ENCODE data around the gene ABHD2. TPM values are rescaled to one million over a fixed set of nuclear protein-coding genes. Genes with fewer than 3 reads are reported as not detected.

The ABHD2 gene
- total and polyA plus RNA-seq, 9 of the 15 experiments (the other 6 are each of a cell fraction or from before 2014, with no cell fraction given), result 16.9 to 99.8 (median 47.5) TPM

GRCh38 chr15:89087830-89088604, at the start of gene ABHD2 (continued):
- TF ChIP-seq PKNOX1 (IDR thresholded peaks at IDR 0.05) (peak; percentile 100), TCF7 (IDR thresholded peaks at IDR 0.05; ENCODE audit: borderline replicate concordance) (peak; percentile 95), ZNF146 (CRISPR knock-in tag; IDR thresholded peaks at IDR 0.05; ENCODE audit: unreplicated experiment) (no peak), ILF3 (IDR thresholded peaks at IDR 0.05; ENCODE audit: borderline replicate concordance) (no peak), SREBF1 (IDR thresholded peaks at IDR 0.05; ENCODE audit: borderline replicate concordance, low read depth, low read length) (no peak), NRF1 (conservative IDR thresholded peaks at IDR 0.05 in 1 of 2, IDR thresholded peaks at IDR 0.05 in 1 of 2) (peak; percentile 76 to 81), ZNF512 (tag; IDR thresholded peaks at IDR 0.05) (no peak), ARID2 (IDR thresholded peaks at IDR 0.05) (no peak), MTA1 (IDR thresholded peaks at IDR 0.05; ENCODE audit: borderline replicate concordance) (no peak; the same call in 1 of the 2 replicates), ZBTB7A (IDR thresholded peaks at IDR 0.05; ENCODE audit: borderline replicate concordance, control insufficient read depth, low read depth, low read length) (no peak; the same call in 1 of the 2 replicates), NCOA1 (IDR thresholded peaks at IDR 0.05; ENCODE audit: low read depth) (peak; percentile 53; the same call in 1 of the 2 replicates), SNAPC5 (CRISPR knock-in tag; IDR thresholded peaks at IDR 0.05) (no peak), ZC3H4 (CRISPR knock-in tag; IDR thresholded peaks at IDR 0.05; ENCODE audit: borderline replicate concordance) (no peak), SMARCA5 (IDR thresholded peaks at IDR 0.05) (no peak), PRPF4 (IDR thresholded peaks at IDR 0.05; ENCODE audit: insufficient read depth, low read depth, low read length, poor library complexity, severe bottlenecking) (no peak), HOXB6 (CRISPR knock-in tag; IDR thresholded peaks at IDR 0.05; ENCODE audit: borderline replicate concordance) (no peak), TFE3 (CRISPR knock-in tag; IDR thresholded peaks at IDR 0.05) (no peak), MYBL2 (IDR thresholded peaks at IDR 0.05; ENCODE audit: low read depth) (no peak; the same call in 1 of the 2 replicates), MYBL2 (CRISPR knock-in tag; IDR thresholded peaks at IDR 0.05; ENCODE audit: borderline replicate concordance) (no peak), DIDO1 (tag; IDR thresholded peaks at IDR 0.05; ENCODE audit: low read depth) (no peak), MIER1 (IDR thresholded peaks at IDR 0.05; ENCODE audit: low read depth) (no peak), ZEB2 (IDR thresholded peaks at IDR 0.05) (peak; percentile 56; the same call in 1 of the 2 replicates), ETS2 (tag; IDR thresholded peaks at IDR 0.05; ENCODE audit: borderline replicate concordance, poor library complexity, severe bottlenecking) (no peak), ZNF57 (CRISPR knock-in tag; IDR thresholded peaks at IDR 0.05) (no peak), POLR2G (IDR thresholded peaks at IDR 0.05; ENCODE audit: low read depth, low read length) (peak; percentile 81), COPS2 (conservative IDR thresholded peaks at IDR 0.05) (no peak)
